GM12873 (cell line): ENCODE measurements around the gene PDSS1.

ENCODE experiments used
- CTCF ChIP-seq: IDR thresholded peaks from 2 replicates; pipeline ENCODE4 v1.5.1; 2012; ENCODE audit warnings: low read depth, mild to moderate bottlenecking, moderate library complexity, low read length, control low read depth; ENCODE audit not compliant: insufficient read depth; ENCODE audit errors: missing control alignments

The PDSS1 gene

GRCh38 chr10:26737730-26738129, 40.2 kb downstream of the PDSS1 start:
- TF ChIP-seq CTCF = no peak

DNA sequence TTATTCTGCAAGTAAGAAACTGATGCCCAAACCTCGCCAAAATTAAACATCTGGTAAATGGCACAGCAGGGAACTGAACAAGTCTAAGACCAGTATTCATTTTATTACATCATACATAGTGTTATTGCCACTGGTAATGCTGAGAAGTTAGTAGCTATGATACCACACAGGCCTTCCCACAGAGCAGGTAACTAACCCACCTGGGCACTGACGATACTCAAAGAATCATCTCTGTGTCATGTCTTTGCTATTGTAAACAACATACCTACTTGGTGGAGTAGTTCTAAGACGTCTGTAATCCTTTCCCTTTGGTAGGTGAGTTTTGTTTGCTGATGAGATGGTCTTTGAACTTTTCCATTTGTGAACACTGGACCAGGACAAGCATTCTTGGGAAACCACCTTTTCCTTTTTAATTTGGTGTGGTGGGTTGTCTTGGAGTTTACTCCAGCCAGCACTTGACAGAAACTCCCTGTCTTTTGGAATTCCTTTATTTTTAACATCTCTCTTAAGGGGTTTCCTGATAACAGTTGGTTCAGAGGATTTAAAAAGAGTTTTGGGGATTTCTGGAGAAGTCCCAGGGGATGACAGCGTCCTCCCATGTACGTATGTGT, 40.9 kb downstream of the PDSS1 start:
- no peak for TF ChIP-seq CTCF

- no peak for TF ChIP-seq CTCF
Measured at GRCh38 chr10:26739071-26739631, 41.6 kb downstream of the PDSS1 start.

DNA sequence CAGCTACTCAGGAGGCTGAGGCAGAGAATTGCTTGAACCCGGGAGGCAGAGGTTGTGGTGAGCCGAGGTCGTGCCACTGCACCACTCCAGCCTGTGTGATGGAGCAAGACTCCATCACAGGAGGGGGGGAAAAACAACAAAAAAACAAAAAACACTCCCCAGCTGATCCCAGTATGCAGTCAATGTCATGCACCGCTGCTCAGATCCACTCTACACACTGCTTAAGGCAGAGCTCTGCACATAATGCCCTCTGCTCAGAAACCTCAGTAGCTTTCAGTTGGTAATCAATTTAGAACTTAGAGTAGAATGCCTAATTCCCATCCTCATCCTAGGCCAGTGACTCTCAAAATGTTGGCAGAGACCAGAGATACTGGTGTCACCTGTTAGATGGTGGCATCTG, 43.9 kb downstream of the PDSS1 start:
- no peak for TF ChIP-seq CTCF

- no peak for TF ChIP-seq CTCF
Measured at GRCh38 chr10:26743091-26743490, 45.6 kb downstream of the PDSS1 start.

GRCh38 chr10:26743841-26744240, 46.3 kb downstream of the PDSS1 start:
- TF ChIP-seq CTCF = no peak

DNA sequence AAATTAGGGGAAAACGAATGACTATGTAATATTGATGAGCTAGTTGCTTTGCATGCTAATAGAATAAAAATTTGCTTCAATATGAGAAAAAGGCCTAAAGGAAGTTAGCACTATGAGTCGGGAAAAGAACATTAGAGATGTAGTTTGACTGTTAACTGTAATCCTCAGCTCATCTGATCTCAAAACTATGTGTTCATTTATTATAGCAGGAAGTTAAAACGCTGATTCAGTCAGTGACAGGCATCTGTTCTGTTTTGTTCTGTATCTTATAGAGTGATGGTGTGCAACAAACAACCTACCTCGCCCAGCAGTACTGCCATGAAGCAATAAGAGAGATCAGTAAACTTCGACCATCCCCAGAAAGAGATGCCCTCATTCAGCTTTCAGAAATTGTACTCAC, 48.6 kb downstream of the PDSS1 start:
- TF ChIP-seq CTCF = no peak
